Loucy (cell line): ENCODE measurements around the gene FHDC1.

ENCODE experiments used
- CTCF ChIP-seq: fragments of 200-600 bp; sonication (generic); conservative IDR thresholded peaks from 2 replicates; pipeline ENCODE4 v1.5.1; 2014; ENCODE audit warnings: mild to moderate bottlenecking, antibody characterized with exemption, low read length
- EZH2phosphoT487 ChIP-seq: fragments of 200-600 bp; IDR thresholded peaks from 2 replicates; pipeline ENCODE4 v1.6.1; 2018; ENCODE audit warnings: antibody characterized with exemption, mild to moderate bottlenecking, moderate library complexity, borderline replicate concordance

GRCh38 chr4:153028535-153028934 is 92.4 kb downstream of the FHDC1 start:
- TF ChIP-seq CTCF (no peak), EZH2phosphoT487 (no peak)
